Kidney (tissue), 22 donors: ENCODE measurements around the gene OR52N1. TPM values are rescaled to one million over a fixed set of nuclear protein-coding genes. Genes with fewer than 3 reads are reported as not detected.

Source experiments
- DNase-seq, 5 donors: peaks; one replicate each; pipeline ENCODE4 v3.0.0-alpha.2; 2013 to 2020
- FAIRE-seq: peaks from 2 replicates; lab custom pipeline; 2012; peaks lifted over from hg19 to GRCh38; lab: Jason Lieb, UNC
- H3K27ac ChIP-seq, 2 donors: one replicate each; pipeline ENCODE4 v1.7.0; 2013; ENCODE audit warnings: low read depth in 2 of 2, low read length in 2 of 2, inconsistent platforms in 1 of 2
- H3K27me3 ChIP-seq: one replicate; pipeline ENCODE4 v1.7.1; 2013; ENCODE audit warnings: low read length, inconsistent platforms; ENCODE audit not compliant: control insufficient read depth, insufficient read depth
- H3K36me3 ChIP-seq, 3 donors: one replicate each; pipeline versions ENCODE4 v1.7.0 to v1.7.1; 2013; ENCODE audit warnings: low read length in 3 of 3, control low read depth in 1 of 3, inconsistent platforms in 1 of 3; ENCODE audit not compliant: insufficient read depth in 3 of 3, control insufficient read depth in 2 of 3
- H3K4me1 ChIP-seq, 3 donors: one replicate each; pipeline versions ENCODE4 v1.7.0 to v1.7.1; 2013; ENCODE audit warnings: low read length in 3 of 3, inconsistent platforms in 1 of 3, low read depth in 1 of 3; ENCODE audit not compliant: control insufficient read depth in 2 of 3, insufficient read depth in 2 of 3
- H3K4me3 ChIP-seq, 3 donors: one replicate each; pipeline versions ENCODE4 v1.7.0 to v1.8.1; 2013; ENCODE audit warnings: low read length in 3 of 3, control low read depth in 1 of 3, inconsistent platforms in 1 of 3
- H3K9ac ChIP-seq, 3 donors: one replicate each; pipeline versions ENCODE4 v1.7.0 to v1.7.1; 2013; ENCODE audit warnings: low read length in 3 of 3, control low read depth in 1 of 3, inconsistent platforms in 1 of 3
- H3K9me3 ChIP-seq, 3 donors: one replicate each; pipeline versions ENCODE4 v1.7.0 to v1.7.1; 2013; ENCODE audit warnings: low read length in 3 of 3, control low read depth in 1 of 3, inconsistent platforms in 1 of 3; ENCODE audit not compliant: control insufficient read depth in 2 of 3, insufficient read depth in 1 of 3
- CTCF ChIP-seq: IDR thresholded peaks from 3 replicates; pipeline ENCODE4 v1.5.1; 2012; ENCODE audit warnings: mild to moderate bottlenecking, moderate library complexity, borderline replicate concordance; ENCODE audit not compliant: insufficient read depth; ENCODE audit errors: extremely low read depth
- intact Hi-C: fragments of 100-400 bp; cut with DNase I; formaldehyde crosslinking; loops from one replicate; pipeline ENCODE4 v1.11.1; 2022
- long read RNA-seq, 10 donors: library from polyadenylated mRNA in 1 of 10; unstranded in 1 of 10; transcript quantifications; one replicate each; pipeline ENCODE4 v2.0.0 and lab custom pipeline, GENCODE V29; 2021 to 2026
- polyA plus RNA-seq: library from polyadenylated mRNA; stranded (reverse); fragments of 350-450 nt; fragmentation: Illumina TruSeq; extraction: RNeasy Lipid Tissue Mini Kit (QIAGEN cat#74804); gene quantifications from one replicate; pipeline ENCODE4 v1.2.3, GENCODE V29; 2014; ENCODE audit warnings: low read depth, low replicate concordance; ENCODE audit not compliant: insufficient read depth
- total RNA-seq: library from RNA; stranded (reverse); fragmentation: NEBNext Ultra II Directional; extraction: Animal tissue kit (Norgen Biotek cat#: 25700); gene quantifications from one replicate; pipeline ENCODE4 v1.2.1, GENCODE V29; 2021
- donor health status: control.
- donor health status: control.
- donor health status: control.
- donor health status: control.
- donor health status: control.
- donor health status: DM: yes; HTN: yes; CAD: no.
- donor health status: Normal renal cell carcinoma (clear cell type).

The OR52N1 gene
- total RNA-seq (not detected), polyA plus RNA-seq (not detected)
- long read RNA-seq, donor 1: 0 reads
- long read RNA-seq, donor 2: 0 reads
- long read RNA-seq, donor 3: 0 reads
- long read RNA-seq, donor 4: 0 reads
- long read RNA-seq, donor 5: 0 reads
- long read RNA-seq, donor 6: 0 reads
- long read RNA-seq, donor 7: 0 reads
- long read RNA-seq, donor 8: 0 reads
- long read RNA-seq, donor 9: 0 reads
- long read RNA-seq, donor 10: 0 reads

- intact Hi-C loops: no loop called here
- DNase-seq: no peak
- FAIRE-seq: no peak
- H3K4me3 ChIP-seq: no peak within 1 kb of the TSS
- TF ChIP-seq CTCF: no peak
- H3K27me3 ChIP-seq: no peaks in the 10 kb centered on the region
- no peaks in the 10 kb centered on the region for H3K4me1 ChIP-seq
- no peak within 1 kb of the TSS for H3K9ac ChIP-seq
- H3K27ac ChIP-seq: no peak within 1 kb of the TSS
- H3K36me3 ChIP-seq: no peaks in the 10 kb centered on the region
- H3K9me3 ChIP-seq: no peaks in the 10 kb centered on the region
Observed at GRCh38 chr11:5791165-5791564, at the start of gene OR52N1. TSS of gene OR52N1 (minus strand) at chr11:5791265. CDS start at chr11:5788816, 2,449 bp downstream.

GRCh38 chr11:5837695-5838094 is 46.6 kb upstream of the OR52N1 start:
- FAIRE-seq: no peak

GRCh38 chr11:5833446-5833845 is 42.4 kb upstream of the OR52N1 start:
- no peak for TF ChIP-seq CTCF
- Histone ChIP-seq H3K9me3 (no peaks in the 10 kb centered on the region), H3K9ac (no peak overlapping the region), H3K27me3 (no peaks in the 10 kb centered on the region), H3K36me3 (no peaks in the 10 kb centered on the region), H3K4me3 (no peak overlapping the region), H3K27ac (no peak overlapping the region), H3K4me1 (no peaks in the 10 kb centered on the region)
- DNase-seq: no peak
- intact Hi-C loops: no loop called here
- FAIRE-seq: no peak

More at GRCh38 chr11:5837695-5838094, 46.6 kb upstream of the OR52N1 start:
- no peak overlapping the region for H3K9ac ChIP-seq
- no peak for DNase-seq
- H3K36me3 ChIP-seq: no peaks in the 10 kb centered on the region
- intact Hi-C loops: no loop called here
- TF ChIP-seq CTCF: no peak
- H3K4me3 ChIP-seq: no peak overlapping the region
- no peaks in the 10 kb centered on the region for H3K4me1 ChIP-seq
- no peak overlapping the region for H3K27ac ChIP-seq
- no peaks in the 10 kb centered on the region for H3K27me3 ChIP-seq
- no peaks in the 10 kb centered on the region for H3K9me3 ChIP-seq
